ENCODE data around the gene RAB38. TPM values are rescaled to one million over a fixed set of nuclear protein-coding genes. Genes with fewer than 3 reads are reported as not detected.

Gene RAB38
- total and polyA plus RNA-seq, 7 donors: 0.20 to 0.63 (median 0.24) TPM; not detected in 1

- Histone ChIP-seq H3K4me3 (no peak overlapping the region), H3K36me3 (ENCODE audit: insufficient read depth in 1 of 2, low read depth in 1 of 2) (no peaks in the 10 kb centered on the region), H3K4me1 (no peaks in the 10 kb centered on the region), H3K9me3 (no peaks in the 10 kb centered on the region), H3K27ac (no peak overlapping the region), H3K27me3 (ENCODE audit: insufficient read depth in 3 of 3, low read length in 2 of 3) (no peaks in the 10 kb centered on the region)
- no peak for TF ChIP-seq CTCF (IDR thresholded peaks at IDR 0.05)
- no peak for ATAC-seq
- DNase-seq: no peak
- intact Hi-C loops (cut with DNase I): no loop called here
These were observed 20.7 kb upstream of the RAB38 start for GRCh38 chr11:88195908-88196307.

GRCh38 chr11:88194990-88195389 lies 19.7 kb upstream of the RAB38 start:
- H3K9me3 ChIP-seq: no peaks in the 10 kb centered on the region
- no peak for DNase-seq
- WGBS, 3 donors: 37 to 52% (median 42%) methylated on average over 1 of the region's 1 CpG
- no peak overlapping the region for H3K4me3 ChIP-seq
- H3K27ac ChIP-seq: no peak overlapping the region
- H3K36me3 ChIP-seq (ENCODE audit: insufficient read depth in 1 of 2, low read depth in 1 of 2): no peaks in the 10 kb centered on the region
- no peaks in the 10 kb centered on the region for H3K4me1 ChIP-seq
- intact Hi-C loops (cut with DNase I): no loop called here
- no peak for TF ChIP-seq CTCF (IDR thresholded peaks at IDR 0.05)
- H3K27me3 ChIP-seq (ENCODE audit: insufficient read depth in 3 of 3, low read length in 2 of 3): no peaks in the 10 kb centered on the region
- ATAC-seq: no peak

GRCh38 chr11:88193278-88193677 lies 18.0 kb upstream of the RAB38 start:
- TF ChIP-seq CTCF (IDR thresholded peaks at IDR 0.05): no peak
- no peaks in the 10 kb centered on the region for H3K36me3 ChIP-seq (ENCODE audit: insufficient read depth in 1 of 2, low read depth in 1 of 2)
- no peak overlapping the region for H3K27ac ChIP-seq
- no peak overlapping the region for H3K4me3 ChIP-seq
- ATAC-seq (no peak), DNase-seq (no peak)
- H3K4me1 ChIP-seq: no peaks in the 10 kb centered on the region
- intact Hi-C loops (cut with DNase I): no loop called here
- no peaks in the 10 kb centered on the region for H3K27me3 ChIP-seq (ENCODE audit: insufficient read depth in 3 of 3, low read length in 2 of 3)
- H3K9me3 ChIP-seq: no peaks in the 10 kb centered on the region

- Histone ChIP-seq H3K4me1 (no peaks in the 10 kb centered on the region), H3K9me3 (no peaks in the 10 kb centered on the region), H3K27me3 (ENCODE audit: insufficient read depth in 3 of 3, low read length in 2 of 3) (no peaks in the 10 kb centered on the region), H3K4me3 (no peak overlapping the region), H3K36me3 (ENCODE audit: insufficient read depth in 1 of 2, low read depth in 1 of 2) (no peaks in the 10 kb centered on the region), H3K27ac (no peak overlapping the region)
- 18 to 33% (median 21%) methylated on average over 2 of the region's 2 CpGs for WGBS, 3 donors
- DNase-seq (no peak), ATAC-seq (no peak)
- intact Hi-C loops (cut with DNase I): no loop called here
- no peak for TF ChIP-seq CTCF (IDR thresholded peaks at IDR 0.05)
These were observed 13.7 kb upstream of the RAB38 start for GRCh38 chr11:88188932-88189253.

GRCh38 chr11:88188251-88188931 lies 13.1 kb upstream of the RAB38 start:
- no peak overlapping the region for H3K27ac ChIP-seq
- DNase-seq (no peak), ATAC-seq (no peak)
- H3K27me3 ChIP-seq (ENCODE audit: insufficient read depth in 3 of 3, low read length in 2 of 3): no peaks in the 10 kb centered on the region
- TF ChIP-seq CTCF (IDR thresholded peaks at IDR 0.05): no peak
- no peak overlapping the region for H3K4me3 ChIP-seq
- intact Hi-C loops (cut with DNase I): no loop called here
- no peaks in the 10 kb centered on the region for H3K36me3 ChIP-seq (ENCODE audit: insufficient read depth in 1 of 2, low read depth in 1 of 2)
- H3K4me1 ChIP-seq: no peaks in the 10 kb centered on the region
- WGBS, 3 donors: 35 to 38% (median 37%) methylated on average over 3 of the region's 3 CpGs
- H3K9me3 ChIP-seq: no peaks in the 10 kb centered on the region
